GM19043 (cell line): Measurements from ENCODE around the gene ZCCHC8.
"Not testable (repeated sequence)": the region's sequence is repeated elsewhere in the genome, so short reads cannot be mapped to it uniquely, and the experiment has no call there.

Experiments
- ATAC-seq: cut with Tn5 transposase; IDR thresholded peaks from one replicate; pipeline ENCODE4 v1.9.1; 2021; ENCODE audit warnings: low read depth; ENCODE audit not compliant: unreplicated experiment

Gene ZCCHC8

GRCh38 chr12:122437656-122438121 lies 63.0 kb downstream of the ZCCHC8 start:
- ATAC-seq, result no peak

- no peak for ATAC-seq
Measured at GRCh38 chr12:122435186-122435585, 65.5 kb downstream of the ZCCHC8 start.

GRCh38 chr12:122429043-122429442 lies 71.7 kb downstream of the ZCCHC8 start:
- not testable (repeated sequence) for ATAC-seq

- ATAC-seq, result no peak
Measured at GRCh38 chr12:122427403-122427802, 73.3 kb downstream of the ZCCHC8 start.

- no peak for ATAC-seq
Measured at GRCh38 chr12:122423258-122424165, 77.2 kb downstream of the ZCCHC8 start.

- peak; percentile 13 for ATAC-seq
Measured at GRCh38 chr12:122422730-122423257, 77.9 kb downstream of the ZCCHC8 start.

GRCh38 chr12:122421821-122422729 lies 78.7 kb downstream of the ZCCHC8 start, which contains the start of gene CLIP1:
Gene CLIP1, minus strand, starts transcription at chr12:122422669. Its CDS starts 42,217 bp downstream, at chr12:122380452.
- peak; percentile 44 for ATAC-seq
